ENCODE data around the gene DDAH2. TPM values are rescaled to one million over a fixed set of nuclear protein-coding genes. Genes with fewer than 3 reads are reported as not detected.
A peak's percentile ranks its signal among the peaks of the same experiment; 100 is the strongest.

The DDAH2 gene
- total RNA-seq, 2 donors from 2014 or later, result 73.3 to 83.7 TPM

GRCh38 chr6:31691078-31691463 is 38.0 kb downstream of the DDAH2 start:
- peaks cover 15 to 20% of the 10 kb centered on the region in 2 donors for H3K36me3 ChIP-seq
- no peaks in the 10 kb centered on the region for H3K4me1 ChIP-seq (replicated peaks)
- no peaks in the 10 kb centered on the region for H3K9me3 ChIP-seq
- WGBS, result 87% methylated on average over 6 of the region's 6 CpGs
- H3K27me3 ChIP-seq (replicated peaks; ENCODE audit: insufficient read depth), result no peaks in the 10 kb centered on the region
- no peak for TF ChIP-seq POLR2AphosphoS5 (IDR thresholded peaks at IDR 0.05)
- no peak for TF ChIP-seq POLR2A (IDR thresholded peaks at IDR 0.05)
- TF ChIP-seq, protein P1, sequence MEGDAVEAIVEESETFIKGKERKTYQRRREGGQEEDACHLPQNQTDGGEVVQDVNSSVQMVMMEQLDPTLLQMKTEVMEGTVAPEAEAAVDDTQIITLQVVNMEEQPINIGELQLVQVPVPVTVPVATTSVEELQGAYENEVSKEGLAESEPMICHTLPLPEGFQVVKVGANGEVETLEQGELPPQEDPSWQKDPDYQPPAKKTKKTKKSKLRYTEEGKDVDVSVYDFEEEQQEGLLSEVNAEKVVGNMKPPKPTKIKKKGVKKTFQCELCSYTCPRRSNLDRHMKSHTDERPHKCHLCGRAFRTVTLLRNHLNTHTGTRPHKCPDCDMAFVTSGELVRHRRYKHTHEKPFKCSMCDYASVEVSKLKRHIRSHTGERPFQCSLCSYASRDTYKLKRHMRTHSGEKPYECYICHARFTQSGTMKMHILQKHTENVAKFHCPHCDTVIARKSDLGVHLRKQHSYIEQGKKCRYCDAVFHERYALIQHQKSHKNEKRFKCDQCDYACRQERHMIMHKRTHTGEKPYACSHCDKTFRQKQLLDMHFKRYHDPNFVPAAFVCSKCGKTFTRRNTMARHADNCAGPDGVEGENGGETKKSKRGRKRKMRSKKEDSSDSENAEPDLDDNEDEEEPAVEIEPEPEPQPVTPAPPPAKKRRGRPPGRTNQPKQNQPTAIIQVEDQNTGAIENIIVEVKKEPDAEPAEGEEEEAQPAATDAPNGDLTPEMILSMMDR (IDR thresholded peaks at IDR 0.05), result no peak
- intact Hi-C loops (cut with DNase I), result no loop called here
- DNase-seq (ENCODE audit: low spot score), result no peak
- H3K27ac ChIP-seq, result no peak overlapping the region
- H3K4me3 ChIP-seq, result no peak overlapping the region

DNA sequence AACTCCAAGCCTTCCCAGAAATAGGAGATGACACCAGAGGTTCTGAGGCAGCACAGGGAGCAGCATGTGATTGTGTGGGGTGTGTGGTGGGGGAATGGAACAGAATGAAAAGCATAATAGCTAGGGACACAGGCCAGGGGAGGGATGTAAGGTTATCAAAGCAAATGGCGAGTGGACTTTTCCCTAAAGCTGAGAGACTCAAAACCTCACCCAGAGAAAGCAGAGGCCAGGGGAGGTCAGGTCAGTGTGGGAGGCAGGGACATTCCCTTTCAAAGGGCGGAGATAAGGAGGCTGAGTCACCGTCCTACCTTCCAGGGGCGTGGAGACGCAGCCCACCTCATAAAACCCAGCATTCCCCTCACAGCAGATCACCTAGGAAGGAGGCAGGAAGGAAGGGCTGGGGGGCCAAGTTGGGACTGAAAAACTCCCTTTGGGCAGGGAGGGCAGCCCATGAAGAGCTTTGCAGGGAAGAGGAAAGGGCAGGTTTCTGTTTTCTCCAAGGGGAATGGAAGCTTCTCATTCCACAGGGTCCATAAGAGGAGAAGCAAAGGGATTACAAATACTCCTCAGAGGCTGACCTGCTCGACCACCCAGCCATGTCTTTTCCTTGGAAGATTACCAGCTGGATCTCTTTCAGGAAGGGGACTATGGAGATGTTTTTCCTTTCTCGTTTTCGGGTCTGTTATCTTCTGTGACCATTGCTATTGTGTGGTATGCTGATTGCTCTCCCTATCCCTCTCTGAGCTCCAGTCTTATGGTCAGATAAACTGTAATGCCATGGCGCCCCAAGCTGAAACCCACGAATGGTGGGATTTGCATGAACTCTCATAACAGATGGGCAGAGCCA is 38.6 kb downstream of the DDAH2 start:
- intact Hi-C loops (cut with DNase I), result no loop called here
- Histone ChIP-seq H3K9me3 (no peaks in the 10 kb centered on the region), H3K4me3 (no peak overlapping the region), H3K4me1 (replicated peaks) (no peaks in the 10 kb centered on the region), H3K27ac (no peak overlapping the region), H3K27me3 (replicated peaks; ENCODE audit: insufficient read depth) (no peaks in the 10 kb centered on the region), H3K36me3 (peaks cover 15 to 20% of the 10 kb centered on the region in 2 donors)
- WGBS, result 57% methylated on average over 10 of the region's 10 CpGs
- DNase-seq (ENCODE audit: low spot score), result no peak
- TF ChIP-seq, protein P1 (IDR thresholded peaks at IDR 0.05), result no peak
- no peak for TF ChIP-seq POLR2AphosphoS5 (IDR thresholded peaks at IDR 0.05)

GRCh38 chr6:31689249-31690110 is 39.6 kb downstream of the DDAH2 start:
- TF ChIP-seq, protein P1 (IDR thresholded peaks at IDR 0.05), result peak in 1 of 4 experiments; percentile 5
- no peak for TF ChIP-seq POLR2A (IDR thresholded peaks at IDR 0.05)
- Histone ChIP-seq H3K27ac (no peak overlapping the region), H3K9me3 (no peaks in the 10 kb centered on the region), H3K4me3 (no peak overlapping the region), H3K27me3 (replicated peaks; ENCODE audit: insufficient read depth) (no peaks in the 10 kb centered on the region), H3K36me3 (peaks cover 15 to 20% of the 10 kb centered on the region in 2 donors), H3K4me1 (replicated peaks) (no peaks in the 10 kb centered on the region)
- DNase-seq (ENCODE audit: low spot score), result no peak
- WGBS, result 75% methylated on average over 11 of the region's 11 CpGs
- intact Hi-C loops (cut with DNase I), result no loop called here

GRCh38 chr6:31687860-31688693 is 41.0 kb downstream of the DDAH2 start:
- Histone ChIP-seq H3K27ac (no peak overlapping the region), H3K27me3 (replicated peaks; ENCODE audit: insufficient read depth) (no peaks in the 10 kb centered on the region), H3K4me3 (no peak overlapping the region), H3K36me3 (peaks cover 15 to 20% of the 10 kb centered on the region in 2 donors), H3K4me1 (replicated peaks) (no peaks in the 10 kb centered on the region), H3K9me3 (no peaks in the 10 kb centered on the region)
- intact Hi-C loops (cut with DNase I), result no loop called here
- no peak for DNase-seq (ENCODE audit: low spot score)
- WGBS, result 78% methylated on average over 14 of the region's 14 CpGs
- TF ChIP-seq POLR2AphosphoS5 (IDR thresholded peaks at IDR 0.05), result no peak
- no peak for TF ChIP-seq POLR2A (IDR thresholded peaks at IDR 0.05)
- TF ChIP-seq, protein P1 (IDR thresholded peaks at IDR 0.05), result no peak

All from prostate gland (tissue), 2 donors.